ENCODE results near the gene RPL28.

The RPL28 gene

GRCh38 chr19:55449469-55449868 is 63.7 kb downstream of the RPL28 start:
- Histone ChIP-seq H3K9me3 (no peaks in the 10 kb centered on the region), H3K4me1 (no peaks in the 10 kb centered on the region), H3K27me3 (peaks cover 41% of the 10 kb centered on the region), H3K4me3 (ENCODE audit: low read depth, low read length) (no peak overlapping the region), H3K36me3 (no peaks in the 10 kb centered on the region)
- DNase-seq = no peak
- no peak for TF ChIP-seq CTCF (IDR thresholded peaks at IDR 0.05; ENCODE audit: low read depth, low read length)

- H3K27me3 ChIP-seq = peaks cover 28% of the 10 kb centered on the region
- H3K4me1 ChIP-seq = no peaks in the 10 kb centered on the region
- H3K4me3 ChIP-seq (ENCODE audit: low read depth, low read length) = no peak overlapping the region
- peaks cover 3% of the 10 kb centered on the region; the same call in 1 of the 2 replicates for H3K36me3 ChIP-seq
- H3K9me3 ChIP-seq = no peaks in the 10 kb centered on the region
- no peak for TF ChIP-seq CTCF (IDR thresholded peaks at IDR 0.05; ENCODE audit: low read depth, low read length)
- no peak for DNase-seq
Measured at GRCh38 chr19:55451163-55451964, 65.6 kb downstream of the RPL28 start.

- no peak for TF ChIP-seq CTCF (IDR thresholded peaks at IDR 0.05; ENCODE audit: low read depth, low read length)
- peaks cover 23% of the 10 kb centered on the region for H3K27me3 ChIP-seq
- peaks cover 3% of the 10 kb centered on the region; the same call in 1 of the 2 replicates for H3K36me3 ChIP-seq
- H3K4me3 ChIP-seq (ENCODE audit: low read depth, low read length) = peak overlapping the region; percentile 59
- DNase-seq = no peak
- H3K4me1 ChIP-seq = no peaks in the 10 kb centered on the region
- H3K9me3 ChIP-seq = no peaks in the 10 kb centered on the region
Measured at GRCh38 chr19:55451965-55452748, 66.4 kb downstream of the RPL28 start.

Measured in BE2C (cell line).